ENCODE data around the gene NR3C2. TPM values are rescaled to one million over a fixed set of nuclear protein-coding genes. Genes with fewer than 3 reads are reported as not detected.

Gene NR3C2
- polyA plus RNA-seq, 1 donor from 2014 or later = 0.06 TPM

- H3K27me3 ChIP-seq (ENCODE audit: insufficient read depth, low read depth, low read length) = no peaks in the 10 kb centered on the region
- no peaks in the 10 kb centered on the region for H3F3A ChIP-seq (ENCODE audit: insufficient read depth, low read length, poor library complexity, severe bottlenecking)
- H3K9ac ChIP-seq (ENCODE audit: low read length) = no peak overlapping the region
- H3K9me2 ChIP-seq (ENCODE audit: insufficient read depth, low read length) = no peaks in the 10 kb centered on the region
- no peaks in the 10 kb centered on the region for H3K79me2 ChIP-seq (replicated peaks; ENCODE audit: insufficient read depth, low read length)
- H4K20me1 ChIP-seq (ENCODE audit: insufficient read depth) = no peaks in the 10 kb centered on the region
- H3K4me2 ChIP-seq (ENCODE audit: low read length) = no peak overlapping the region
- H3K9me3 ChIP-seq (ENCODE audit: low read length) = no peaks in the 10 kb centered on the region
- no peak for TF ChIP-seq TAF1 (IDR thresholded peaks at IDR 0.05; ENCODE audit: low read depth)
- no peak for TF ChIP-seq RAD21 (conservative IDR thresholded peaks at IDR 0.05)
- TF ChIP-seq POLR2AphosphoS5 (IDR thresholded peaks at IDR 0.05) = no peak
- TF ChIP-seq EP300 (conservative IDR thresholded peaks at IDR 0.05; ENCODE audit: poor library complexity, severe bottlenecking) = no peak
- no peak overlapping the region for H3K4me3 ChIP-seq (ENCODE audit: low read length)
- H3K36me3 ChIP-seq (ENCODE audit: insufficient read depth, low read length) = no peaks in the 10 kb centered on the region
- no peak overlapping the region for H2AFZ ChIP-seq (ENCODE audit: low read depth, low read length)
- H3K27ac ChIP-seq (ENCODE audit: low read length) = no peak overlapping the region
Observed at GRCh38 chr4:148240241-148240640, 202.0 kb downstream of the NR3C2 start.

DNA sequence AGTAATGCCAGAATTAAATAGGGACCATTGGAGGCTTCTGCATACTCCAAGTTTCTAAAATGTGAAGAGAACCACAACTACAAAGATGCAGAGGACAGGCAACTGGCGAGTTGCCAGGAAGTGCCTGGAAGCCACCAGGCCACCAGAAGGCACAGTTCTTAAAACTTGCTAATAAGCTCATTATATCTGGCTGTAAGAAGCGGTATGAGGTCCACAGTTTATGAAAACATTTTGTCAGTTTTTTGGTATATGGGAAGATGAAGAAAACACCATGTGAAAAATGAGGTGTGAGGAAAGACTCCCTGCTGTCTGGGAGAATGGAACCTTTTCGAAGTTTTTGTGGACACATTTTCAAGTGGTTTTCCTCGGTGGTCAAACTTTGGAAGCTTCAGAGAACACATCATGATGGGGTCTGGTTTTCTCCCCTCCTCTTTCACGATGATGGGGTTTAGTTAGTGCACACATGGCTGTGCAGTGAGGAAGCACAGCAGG is 202.7 kb downstream of the NR3C2 start:
- H3K9ac ChIP-seq (ENCODE audit: low read length) = no peak overlapping the region
- H3K36me3 ChIP-seq (ENCODE audit: insufficient read depth, low read length) = no peaks in the 10 kb centered on the region
- H3K9me3 ChIP-seq (ENCODE audit: low read length) = no peaks in the 10 kb centered on the region
- no peak overlapping the region for H2AFZ ChIP-seq (ENCODE audit: low read depth, low read length)
- no peak overlapping the region for H3K4me2 ChIP-seq (ENCODE audit: low read length)
- H3K27ac ChIP-seq (ENCODE audit: low read length) = no peak overlapping the region
- TF ChIP-seq RAD21 (conservative IDR thresholded peaks at IDR 0.05) (no peak), MXI1 (conservative IDR thresholded peaks at IDR 0.05; ENCODE audit: poor library complexity, severe bottlenecking) (no peak), POLR2AphosphoS5 (IDR thresholded peaks at IDR 0.05) (no peak), EP300 (conservative IDR thresholded peaks at IDR 0.05; ENCODE audit: poor library complexity, severe bottlenecking) (no peak), TAF1 (IDR thresholded peaks at IDR 0.05; ENCODE audit: low read depth) (no peak), SMC3 (conservative IDR thresholded peaks at IDR 0.05; ENCODE audit: poor library complexity) (no peak), REST (IDR thresholded peaks at IDR 0.05; ENCODE audit: borderline replicate concordance) (no peak), EZH2 (IDR thresholded peaks at IDR 0.05; ENCODE audit: borderline replicate concordance, insufficient read depth, low read length, poor library complexity, severe bottlenecking) (no peak)
- TF ChIP-seq, protein P1, sequence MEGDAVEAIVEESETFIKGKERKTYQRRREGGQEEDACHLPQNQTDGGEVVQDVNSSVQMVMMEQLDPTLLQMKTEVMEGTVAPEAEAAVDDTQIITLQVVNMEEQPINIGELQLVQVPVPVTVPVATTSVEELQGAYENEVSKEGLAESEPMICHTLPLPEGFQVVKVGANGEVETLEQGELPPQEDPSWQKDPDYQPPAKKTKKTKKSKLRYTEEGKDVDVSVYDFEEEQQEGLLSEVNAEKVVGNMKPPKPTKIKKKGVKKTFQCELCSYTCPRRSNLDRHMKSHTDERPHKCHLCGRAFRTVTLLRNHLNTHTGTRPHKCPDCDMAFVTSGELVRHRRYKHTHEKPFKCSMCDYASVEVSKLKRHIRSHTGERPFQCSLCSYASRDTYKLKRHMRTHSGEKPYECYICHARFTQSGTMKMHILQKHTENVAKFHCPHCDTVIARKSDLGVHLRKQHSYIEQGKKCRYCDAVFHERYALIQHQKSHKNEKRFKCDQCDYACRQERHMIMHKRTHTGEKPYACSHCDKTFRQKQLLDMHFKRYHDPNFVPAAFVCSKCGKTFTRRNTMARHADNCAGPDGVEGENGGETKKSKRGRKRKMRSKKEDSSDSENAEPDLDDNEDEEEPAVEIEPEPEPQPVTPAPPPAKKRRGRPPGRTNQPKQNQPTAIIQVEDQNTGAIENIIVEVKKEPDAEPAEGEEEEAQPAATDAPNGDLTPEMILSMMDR (IDR thresholded peaks at IDR 0.05; ENCODE audit: poor library complexity, severe bottlenecking) = no peak
- H3K27me3 ChIP-seq (ENCODE audit: insufficient read depth, low read depth, low read length) = no peaks in the 10 kb centered on the region
- H3K4me3 ChIP-seq (ENCODE audit: low read length) = no peak overlapping the region
- no peaks in the 10 kb centered on the region for H4K20me1 ChIP-seq (ENCODE audit: insufficient read depth)
- H3K79me2 ChIP-seq (replicated peaks; ENCODE audit: insufficient read depth, low read length) = no peaks in the 10 kb centered on the region
- H3K9me2 ChIP-seq (ENCODE audit: insufficient read depth, low read length) = no peaks in the 10 kb centered on the region
- no peaks in the 10 kb centered on the region for H3F3A ChIP-seq (ENCODE audit: insufficient read depth, low read length, poor library complexity, severe bottlenecking)

Measured in neural cell (in vitro differentiated cells).